Non-pigmented ciliary epithelial cell (primary cell): ENCODE data around the gene FOXK1.
"Not testable (repeated sequence)": the region's sequence is repeated elsewhere in the genome, so short reads cannot be mapped to it uniquely, and the experiment has no call there.

ENCODE experiments used
- DNase-seq: peaks from one replicate; pipeline ENCODE4 v3.0.0-alpha.2; 2010; ENCODE audit warnings: low read depth

The FOXK1 gene

GRCh38 chr7:4786015-4786414, 103.9 kb downstream of the FOXK1 start:
- no peak for DNase-seq

DNA sequence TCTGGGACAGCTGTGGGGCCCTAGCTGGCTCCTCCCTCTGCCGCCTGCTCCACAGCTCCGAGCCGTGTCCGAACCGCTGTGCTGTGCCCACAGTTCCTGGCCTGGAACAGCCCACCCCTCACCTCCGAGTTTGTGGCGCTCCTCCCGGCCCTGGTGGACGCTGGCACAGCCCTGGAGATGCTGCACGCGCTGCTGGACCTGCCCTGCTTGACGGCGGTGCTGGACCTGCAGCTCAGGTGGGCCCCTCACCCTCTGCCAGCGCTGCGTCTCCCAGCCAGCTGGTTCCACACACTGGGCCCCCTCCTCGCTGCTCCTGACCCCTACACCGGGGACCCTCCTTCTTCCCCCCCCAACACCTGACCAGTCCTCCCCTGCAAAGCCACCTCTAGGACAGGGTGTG, 105.4 kb downstream of the FOXK1 start:
- no peak for DNase-seq

DNA sequence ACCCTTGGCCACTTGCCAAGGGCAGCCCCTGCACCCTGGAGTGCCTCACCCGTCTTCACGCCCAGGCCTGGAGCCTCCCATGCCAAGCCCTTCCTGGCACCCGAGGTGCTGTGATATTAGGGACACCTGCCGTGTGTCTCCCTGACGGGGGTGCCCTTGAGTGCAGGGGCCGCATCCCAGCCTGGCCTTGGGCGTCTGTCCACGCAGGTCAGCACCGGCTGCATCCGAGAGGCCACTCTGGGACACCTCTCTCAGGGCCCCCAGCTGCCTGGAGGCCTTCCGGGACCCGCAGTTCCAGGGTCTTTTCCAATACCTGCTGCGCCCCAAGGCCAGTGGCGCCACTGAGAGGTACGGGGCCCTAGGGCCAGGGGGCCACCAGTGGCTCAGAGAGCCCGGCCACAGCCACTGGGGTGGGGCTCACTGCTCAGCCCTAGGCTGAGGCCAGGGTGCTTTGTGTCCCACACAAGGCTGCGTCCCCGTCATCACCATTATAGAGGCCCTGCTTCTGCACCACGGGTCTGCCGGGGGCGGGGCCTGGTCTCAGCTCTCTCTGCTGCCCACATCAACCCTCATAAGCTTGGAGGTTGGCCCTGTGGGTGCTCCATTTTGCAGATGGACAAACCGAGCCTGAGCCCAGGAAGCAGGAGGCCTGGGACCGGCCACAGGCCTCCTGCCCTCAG, 106.0 kb downstream of the FOXK1 start:
- DNase-seq: no peak

DNA sequence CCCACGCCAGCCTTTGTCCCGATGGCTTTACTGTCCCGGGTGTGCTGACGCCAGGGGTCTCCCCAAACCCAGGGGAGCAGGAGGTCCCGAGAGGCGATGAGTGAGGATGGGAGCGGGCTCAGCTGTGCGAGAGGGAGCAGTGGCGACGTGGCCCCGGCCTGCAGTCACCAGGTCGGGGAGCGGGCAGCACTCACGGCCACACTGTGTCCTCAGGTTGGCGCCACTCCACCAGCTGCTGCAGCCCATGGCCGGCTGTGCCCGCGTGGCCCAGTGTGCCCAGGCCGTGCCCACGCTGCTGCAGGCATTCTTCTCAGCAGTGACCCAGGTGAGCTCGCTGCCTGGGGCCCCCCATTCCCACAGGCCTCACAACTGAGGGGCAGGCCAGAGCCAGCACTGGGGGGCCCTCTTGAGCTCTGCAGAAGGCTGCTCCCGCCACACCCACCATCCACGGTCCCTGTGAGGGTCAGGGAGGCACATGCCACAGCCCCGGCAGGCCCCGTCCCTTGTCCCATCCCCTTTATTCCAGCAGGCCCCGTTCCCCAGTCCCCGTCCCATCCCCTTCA, 106.6 kb downstream of the FOXK1 start:
- DNase-seq: no peak

GRCh38 chr7:4789194-4790077, 107.3 kb downstream of the FOXK1 start:
- no peak for DNase-seq

DNA sequence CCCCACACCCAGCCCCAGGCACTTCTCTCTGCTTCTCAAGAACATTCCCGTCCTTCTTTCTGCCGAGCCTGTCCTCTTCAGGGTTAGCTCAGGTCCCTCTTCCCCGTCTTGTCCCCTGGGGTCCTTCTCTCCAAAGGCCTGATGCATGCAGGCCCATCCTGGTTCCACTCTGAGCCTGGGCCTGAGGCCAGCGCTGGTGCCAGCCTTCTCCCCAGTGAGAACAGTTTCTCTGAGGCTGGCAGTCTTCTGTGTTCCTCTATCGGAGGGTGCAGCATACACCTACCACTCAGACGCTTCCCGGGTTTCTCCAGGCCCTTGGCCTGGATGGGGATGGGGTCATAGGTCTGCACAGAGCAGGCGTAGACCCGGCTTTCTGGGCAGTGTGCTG, 108.0 kb downstream of the FOXK1 start:
- DNase-seq: no peak

DNA sequence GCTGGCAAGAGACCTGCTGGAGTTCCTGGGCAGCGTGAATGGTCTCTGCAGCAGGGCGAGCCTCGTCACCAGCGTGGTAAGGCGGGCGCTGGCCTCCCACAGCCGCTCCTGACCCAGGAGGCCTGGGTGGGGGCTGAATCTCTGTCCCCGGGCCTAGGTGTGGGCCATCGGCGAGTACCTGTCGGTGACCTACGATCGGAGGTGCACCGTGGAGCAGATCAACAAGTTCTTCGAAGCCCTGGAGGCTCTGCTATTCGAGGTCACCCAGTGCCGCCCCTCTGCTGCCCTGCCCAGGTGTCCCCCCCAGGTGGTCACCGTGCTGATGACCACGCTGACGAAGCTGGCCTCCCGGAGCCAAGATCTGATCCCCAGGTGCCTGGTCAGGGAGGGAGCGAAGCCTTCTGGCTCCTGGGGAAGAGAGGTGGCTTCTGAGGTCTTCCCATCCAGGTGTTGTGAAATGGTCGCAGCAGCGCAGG, 108.5 kb downstream of the FOXK1 start:
- no peak for DNase-seq

DNA sequence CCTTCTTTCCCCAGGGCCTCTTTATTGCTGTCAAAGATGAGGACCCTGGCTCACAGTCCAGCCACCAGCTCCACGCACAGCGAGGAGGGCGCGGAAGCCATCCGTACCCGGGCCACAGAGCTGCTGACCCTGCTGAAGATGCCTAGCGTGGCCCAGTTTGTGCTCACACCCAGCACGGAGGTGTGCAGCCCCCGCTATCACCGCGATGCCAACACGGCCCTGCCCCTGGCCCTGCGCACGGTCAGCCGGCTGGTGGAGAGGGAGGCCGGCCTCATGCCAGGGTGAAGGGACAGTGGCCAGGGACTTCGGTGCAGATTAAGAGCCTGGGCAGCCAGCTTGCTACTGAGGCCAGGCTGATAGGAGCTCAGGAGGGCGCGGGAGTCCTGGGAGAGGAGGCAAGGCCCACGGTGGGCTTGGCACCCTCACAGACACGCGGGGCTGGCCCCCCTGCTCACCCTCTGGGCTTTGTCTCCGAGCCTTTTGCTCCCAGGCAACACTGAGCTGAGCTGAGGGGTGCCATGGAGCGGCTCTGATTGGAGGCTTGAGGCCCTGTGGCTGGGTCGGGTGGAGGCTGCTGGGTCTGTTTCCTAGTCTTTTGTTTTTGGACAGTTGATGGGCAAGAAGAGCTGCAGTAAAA, 109.1 kb downstream of the FOXK1 start:
- no peak for DNase-seq

DNA sequence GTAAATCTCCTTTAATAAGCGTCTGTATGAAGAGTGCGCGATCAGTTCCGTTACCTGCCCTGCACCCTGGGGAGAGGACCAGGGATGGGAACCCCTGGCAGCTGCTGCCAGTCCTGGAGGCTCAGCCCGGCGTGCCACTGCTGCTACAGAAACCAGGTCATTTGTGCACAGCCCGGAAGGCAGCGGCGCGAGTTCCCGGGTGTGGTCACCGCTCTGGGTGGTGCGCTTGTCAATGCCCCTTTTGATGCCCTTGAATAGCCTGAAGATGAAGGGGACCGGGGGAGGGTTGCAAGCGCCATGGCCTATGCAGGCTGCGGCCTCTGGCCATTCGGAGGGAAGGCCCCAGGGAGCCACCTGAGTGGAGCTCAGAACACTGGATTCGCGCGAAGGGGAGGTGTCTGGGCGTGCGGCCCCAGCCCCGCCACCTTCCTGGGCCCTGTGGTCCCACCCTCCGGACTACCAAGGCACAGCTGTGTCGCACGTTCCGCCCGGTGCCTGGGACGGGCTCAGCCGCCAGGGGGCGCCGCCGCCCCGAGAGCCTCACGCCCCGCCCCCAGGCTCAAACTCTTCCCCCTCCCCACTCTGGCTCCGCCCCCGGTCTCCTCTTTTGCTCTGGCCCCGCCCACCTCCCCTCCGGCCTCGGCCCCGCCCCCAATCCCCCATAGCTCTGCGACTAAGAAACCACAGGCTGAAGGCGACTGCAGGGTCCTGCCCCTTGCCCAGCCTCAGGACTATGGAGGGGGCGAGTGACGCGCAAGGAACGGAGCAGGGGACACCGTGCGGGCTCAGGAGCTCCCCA, 109.8 kb downstream of the FOXK1 start:
- no peak for DNase-seq

GRCh38 chr7:4792537-4793126, 110.5 kb downstream of the FOXK1 start:
- no peak for DNase-seq

GRCh38 chr7:4793385-4793993, 111.4 kb downstream of the FOXK1 start:
- DNase-seq: not testable (repeated sequence)

GRCh38 chr7:4794171-4794570, 112.1 kb downstream of the FOXK1 start:
- DNase-seq: not testable (repeated sequence)

DNA sequence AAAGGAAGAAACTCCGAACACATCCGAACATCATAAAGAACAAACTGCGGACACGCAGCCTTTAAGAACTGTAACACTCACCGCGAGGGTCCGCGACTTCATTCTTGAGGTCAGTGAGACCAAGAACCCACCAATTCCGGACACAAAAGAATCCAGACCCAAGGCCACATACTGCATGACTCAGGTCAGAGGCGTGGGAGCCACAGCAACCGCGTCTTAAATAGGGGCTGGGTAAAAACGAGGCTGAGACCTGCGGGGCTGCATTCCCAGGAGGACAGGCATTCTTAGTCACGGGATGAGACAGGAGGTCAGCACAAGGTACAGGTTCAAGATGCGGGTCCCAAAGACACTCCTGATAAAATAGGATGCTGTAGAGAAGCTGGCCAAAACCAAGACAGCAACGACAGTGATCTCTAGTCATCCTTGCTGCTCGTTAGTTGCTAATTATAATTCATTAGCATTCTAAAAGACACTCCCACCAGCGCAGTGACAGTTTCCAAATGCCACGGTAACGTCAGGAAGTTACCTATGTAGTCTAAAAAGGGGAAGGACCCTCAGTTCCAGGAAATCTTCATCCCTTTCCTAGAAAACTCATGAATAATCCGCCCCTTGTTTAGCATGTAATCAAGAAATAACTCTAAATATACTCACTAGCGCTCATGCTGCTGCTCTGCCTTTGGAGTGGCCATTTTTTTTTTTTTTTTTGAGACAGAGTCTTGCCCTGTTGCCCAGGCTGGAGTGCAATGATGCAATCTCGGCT, 112.7 kb downstream of the FOXK1 start:
- DNase-seq: no peak

DNA sequence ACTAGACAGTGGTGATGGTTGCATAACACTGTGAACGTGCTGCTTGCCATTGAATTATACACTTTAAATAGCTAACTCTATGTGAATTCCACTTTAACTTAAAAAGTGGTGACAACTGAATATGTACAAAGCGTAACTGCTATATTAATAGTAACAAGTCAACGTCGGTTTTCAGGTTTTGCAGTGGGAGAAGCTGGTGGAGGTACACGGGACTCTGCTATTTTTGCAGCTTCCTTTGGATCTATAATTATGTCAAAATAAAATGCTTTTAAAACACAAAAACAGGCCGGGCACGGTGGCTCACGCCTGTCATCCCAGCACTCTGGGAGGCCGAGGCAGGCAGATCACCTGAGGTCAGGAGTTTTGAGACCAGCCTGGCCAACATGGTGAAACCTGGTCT, 114.4 kb downstream of the FOXK1 start:
- no peak for DNase-seq

DNA sequence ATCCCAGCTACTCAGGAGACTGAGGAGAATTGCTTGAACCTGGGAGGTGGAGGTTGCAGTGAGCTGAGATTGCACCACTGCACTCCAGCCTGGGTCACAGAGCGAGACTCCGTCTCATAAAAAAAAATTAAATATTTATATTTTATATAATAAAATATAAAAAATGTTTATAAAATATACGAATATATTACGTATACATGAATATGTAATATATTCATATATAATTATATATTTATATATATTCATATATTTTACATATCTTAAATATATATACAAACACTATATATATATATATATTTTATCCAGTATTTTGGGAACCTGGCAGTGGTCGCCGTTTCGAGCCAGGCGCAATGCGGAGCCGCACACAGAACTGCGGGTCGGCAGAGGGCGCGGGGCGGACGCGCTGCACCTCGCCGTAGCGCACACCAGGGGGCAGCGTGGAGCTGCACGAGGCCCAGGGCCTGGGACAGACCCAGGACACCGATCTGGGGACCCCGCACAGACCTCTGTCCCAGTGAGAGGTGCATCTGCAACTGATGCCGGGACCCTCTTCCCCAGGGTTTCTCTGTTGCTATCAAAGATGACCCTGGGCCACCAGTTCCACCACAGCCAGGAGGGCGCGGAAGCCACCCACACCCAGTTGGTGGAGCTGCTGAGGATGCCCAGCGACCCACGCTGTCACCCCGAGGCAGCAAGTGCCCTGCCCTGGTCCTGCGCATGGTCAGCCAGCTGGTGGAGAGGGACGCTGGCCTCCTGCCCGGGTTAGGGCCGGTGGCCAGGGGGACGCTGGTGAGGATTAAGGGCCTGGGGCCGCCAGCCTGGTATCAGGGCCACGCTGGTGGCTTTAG, 116.0 kb downstream of the FOXK1 start:
- DNase-seq: no peak

GRCh38 chr7:4798706-4799235, 116.7 kb downstream of the FOXK1 start:
- DNase-seq: no peak

DNA sequence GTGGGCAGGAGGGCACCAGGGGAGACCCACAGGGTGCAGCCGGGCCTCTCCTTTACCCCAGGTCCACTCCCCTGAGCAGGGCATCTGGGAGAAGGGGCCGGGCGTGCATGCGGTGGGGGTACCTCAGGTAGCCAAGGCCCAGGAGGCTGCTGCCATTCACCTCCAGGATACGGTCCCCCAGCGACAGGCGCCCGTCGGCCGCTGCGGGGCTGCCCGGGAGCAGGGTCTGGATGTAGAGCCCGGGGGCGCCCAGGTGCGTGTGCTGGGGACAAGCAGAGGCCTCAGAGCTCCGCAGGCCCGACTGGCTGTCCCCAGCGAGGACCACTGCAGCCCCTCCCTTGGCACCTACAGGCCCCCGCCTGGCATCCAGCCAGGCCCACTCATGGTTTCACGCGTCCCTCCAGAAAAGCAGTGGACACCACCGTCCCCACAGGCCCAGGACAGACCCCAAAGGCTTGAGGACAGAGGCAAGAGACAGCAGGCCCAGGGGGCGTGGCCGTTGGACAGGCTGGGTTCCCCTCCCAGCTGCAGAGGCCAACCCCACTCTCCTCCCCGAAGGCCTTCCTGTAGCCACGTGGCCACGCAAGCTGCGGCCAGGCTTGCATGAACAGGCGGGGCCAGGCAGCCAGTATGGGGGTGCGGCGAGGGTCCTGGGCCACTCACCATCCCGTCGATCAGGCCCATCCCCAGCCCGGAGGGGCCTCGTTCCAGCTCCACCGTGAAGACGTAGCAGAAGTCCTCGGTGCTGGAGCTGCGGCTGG, 117.6 kb downstream of the FOXK1 start:
- DNase-seq: no peak

- no peak for DNase-seq
Measured at GRCh38 chr7:4800487-4800886, 118.4 kb downstream of the FOXK1 start.
